K562 (cell line): ENCODE data around the gene WIPF2. TPM values are rescaled to one million over a fixed set of nuclear protein-coding genes. Genes with fewer than 3 reads are reported as not detected.

Experiments
- ATAC-seq: fragments of 200-7000 bp; cut with Tn5 transposase; 3 replicates; pipeline ENCODE4 v1.9.1; 2020; ENCODE audit warnings: moderate library complexity
- BruUV-seq: library from RNA; stranded (reverse); fragments of 400-500 nt; replicated peaks from 2 replicates; lab custom pipeline; 2021; lab: Mats Ljungman, UMichigan
- CTCF ChIA-PET: fragments of 300-600 bp; formaldehyde crosslinking; extraction: SDS; loops from one replicate; lab custom pipeline; 2021; ENCODE audit warnings: low intra/inter-chr PET ratio; lab: Yijun Ruan, JAX
- POLR2A ChIA-PET: fragments of 300-600, 350-650 bp; sonication (Branson Sonifier 250); formaldehyde crosslinking; extraction: SDS; loops from one replicate; lab custom pipeline; 2021; ENCODE audit warnings: antibody characterized with exemption, inconsistent platforms; lab: Yijun Ruan, JAX
- DNase-seq, 4 experiments: peaks; one replicate each; pipeline versions ENCODE4 v3.0.0 to v3.0.0-alpha.2; 2011 to 2018; ENCODE audit warnings: low spot score in 3 of 4, mixed read lengths in 3 of 4; ENCODE audit errors: extremely low read depth in 1 of 4
- FAIRE-seq: peaks from 2 replicates; lab custom pipeline; 2011; peaks lifted over from hg19 to GRCh38; lab: Jason Lieb, UNC
- H2AFZ ChIP-seq: 2 replicates; pipeline ENCODE4 v1.6.0; 2011; ENCODE audit warnings: low read depth, low read length, control low read depth, inconsistent platforms
- H3K27ac ChIP-seq: fragments of 200-600 bp; 3 replicates; pipeline ENCODE4 v1.8.0; 2011; ENCODE audit warnings: low read depth, mild to moderate bottlenecking, control low read depth, inconsistent platforms, low read length, moderate library complexity, mixed read lengths; ENCODE audit errors: extremely low read depth
- H3K27me3 ChIP-seq, 2 experiments: fragments of 300-600 bp in 1 of 2; 2 replicates in 1 of 2; 3 replicates in 1 of 2; pipeline versions ENCODE4 v1.6.0 to v1.8.0; 2011; ENCODE audit warnings: inconsistent platforms in 2 of 2, low read length in 2 of 2, mild to moderate bottlenecking in 1 of 2, mixed read lengths in 1 of 2, moderate library complexity in 1 of 2; ENCODE audit not compliant: control insufficient read depth in 2 of 2, insufficient read depth in 2 of 2
- H3K36me3 ChIP-seq: fragments of 300-600 bp; 3 replicates; pipeline ENCODE4 v1.8.0; 2011; ENCODE audit warnings: mild to moderate bottlenecking, low read length, inconsistent platforms; ENCODE audit not compliant: control insufficient read depth, insufficient read depth
- H3K4me1 ChIP-seq, 2 experiments: fragments of 200-600 bp in 1 of 2; replicated peaks in 1 of 2; 2 replicates in 1 of 2; 3 replicates in 1 of 2; pipeline versions ENCODE4 v1.5.1 to v1.8.0; 2011; ENCODE audit warnings: inconsistent platforms in 2 of 2, low read length in 2 of 2, mild to moderate bottlenecking in 1 of 2, mixed read lengths in 1 of 2, moderate library complexity in 1 of 2; ENCODE audit not compliant: control insufficient read depth in 2 of 2, insufficient read depth in 2 of 2
- H3K4me2 ChIP-seq: 2 replicates; pipeline ENCODE4 v1.6.1; 2011; ENCODE audit warnings: low read length, control low read depth, inconsistent platforms, mixed read lengths; ENCODE audit not compliant: insufficient read depth
- H3K4me3 ChIP-seq: fragments of 200-600 bp; sonication (generic), shearing (Covaris generic); 2 replicates; pipeline ENCODE4 v1.5.1; 2016; ENCODE audit warnings: control low read depth, inconsistent platforms
- H3K79me2 ChIP-seq: fragments of 200-600 bp; 3 replicates; pipeline ENCODE4 v1.8.0; 2011; ENCODE audit warnings: low read length, inconsistent platforms; ENCODE audit not compliant: control insufficient read depth, insufficient read depth
- H3K9ac ChIP-seq, 2 experiments: 2 replicates each; pipeline versions ENCODE4 v1.6.0 to v1.6.1; 2011; ENCODE audit warnings: low read depth in 2 of 2, low read length in 2 of 2, control low read depth in 1 of 2, inconsistent platforms in 1 of 2, mild to moderate bottlenecking in 1 of 2, mixed read lengths in 1 of 2; ENCODE audit not compliant: insufficient read depth in 1 of 2
- H3K9me1 ChIP-seq: one replicate; pipeline ENCODE4 v1.6.0; 2011; ENCODE audit warnings: inconsistent platforms, mild to moderate bottlenecking, low read length, moderate library complexity; ENCODE audit not compliant: control insufficient read depth, insufficient read depth
- H3K9me3 ChIP-seq: replicated peaks from 2 replicates; pipeline ENCODE4 v1.5.1; 2011; ENCODE audit warnings: low read depth, low read length, inconsistent platforms; ENCODE audit not compliant: control insufficient read depth, insufficient read depth
- H4K20me1 ChIP-seq: replicated peaks from 2 replicates; pipeline ENCODE4 v1.6.1; 2011; ENCODE audit warnings: low read length, inconsistent platforms, mixed read lengths; ENCODE audit not compliant: control insufficient read depth, insufficient read depth
- DIDO1 ChIP-seq: fragments of 450-650 bp; IDR thresholded peaks from 2 replicates; pipeline ENCODE4 v1.6.1; 2016; ENCODE audit warnings: low read depth, missing biosample characterization, missing genetic modification characterization
- HDAC2 ChIP-seq: fragments of 450-650 bp; IDR thresholded peaks from 2 replicates; pipeline ENCODE4 v1.6.1; 2016; ENCODE audit warnings: mild to moderate bottlenecking
- HMG20B ChIP-seq: fragments of 250-450 bp; sonication (Bioruptor Pico); IDR thresholded peaks from 2 replicates; pipeline ENCODE4 v1.5.0; 2021; ENCODE audit warnings: mild to moderate bottlenecking
- PCBP2 ChIP-seq: fragments of 200-400 bp; formaldehyde crosslinking; IDR thresholded peaks from 2 replicates; pipeline ENCODE4 v1.6.1; 2018; ENCODE audit warnings: low read length, low read depth, mild to moderate bottlenecking, moderate library complexity; ENCODE audit not compliant: poor library complexity, severe bottlenecking
- SETDB1 ChIP-seq: IDR thresholded peaks from one replicate; pipeline ENCODE4 v1.6.1; 2012; ENCODE audit warnings: low read length, control low read depth, inconsistent platforms
- TAL1 ChIP-seq: fragments of 450-650 bp; IDR thresholded peaks from 2 replicates; pipeline ENCODE4 v1.6.1; 2016; ENCODE audit warnings: mild to moderate bottlenecking
- TEAD1 ChIP-seq, 2 experiments: fragments of 450-650 bp in 1 of 2; sonication (generic) in 1 of 2; formaldehyde crosslinking; IDR thresholded peaks; 2 replicates each; pipeline versions ENCODE4 v1.4.0 to v1.8.0; 2020 to 2022; ENCODE audit warnings: mild to moderate bottlenecking in 2 of 2, missing genetic modification reagents in 1 of 2
- ZNF143 ChIP-seq: sonication (generic); formaldehyde crosslinking; IDR thresholded peaks from 2 replicates; pipeline ENCODE4 v1.9.0; 2022; ENCODE audit warnings: mild to moderate bottlenecking, missing genetic modification reagents
- ZNF324 ChIP-seq: fragments of 250-450 bp; sonication (Bioruptor Pico); IDR thresholded peaks from 2 replicates; pipeline ENCODE4 v1.4.0; 2020; ENCODE audit warnings: mild to moderate bottlenecking
- ZNF696 ChIP-seq: fragments of 250-450 bp; sonication (Bioruptor Pico); conservative IDR thresholded peaks from 2 replicates; pipeline ENCODE4 v1.4.0; 2020; ENCODE audit warnings: mild to moderate bottlenecking, moderate library complexity
- WGBS: fragments of 100-300 bp; shearing (Covaris generic); methylation state at CpG from one replicate; pipeline ENCODE4 v1.1.6; 2016; ENCODE audit warnings: low coverage, mixed read lengths; ENCODE audit not compliant: insufficient coverage; ENCODE audit errors: missing lambda C conversion rate; 5-methylcytosine and 5-hydroxymethylcytosine counted together
- in situ Hi-C: fragments of 300-500 bp; cut with MboI; formaldehyde crosslinking; loops from 4 replicates; pipeline ENCODE4 v1.15.0; 2018; ENCODE audit warnings: inconsistent platforms, mixed read lengths
- intact Hi-C: fragments of 100-400 bp; cut with micrococcal nuclease; formaldehyde crosslinking; loops from 2 replicates; pipeline ENCODE4 v1.14.2; 2022
- polyA plus RNA-seq, 8 experiments: library from polyadenylated mRNA; depleted of rRNA in 4 of 8; stranded (reverse) in 5 of 8; unstranded in 3 of 8; fragments of >200 nt; fragmentation: Nextera tagmentation in 2 of 8; fragmentation: Illumina TruSeq in 1 of 8; extraction: Ambion mirVana in 2 of 8; extraction: Trizol in 1 of 8; gene quantifications; 2 replicates each; pipeline versions ENCODE4 v1.2.1 to v1.2.3, GENCODE V29; 2011 to 2014; ENCODE audit warnings: inconsistent platforms in 1 of 8, missing spikeins in 1 of 8
- total RNA-seq, 7 experiments: library from RNA; depleted of rRNA in 6 of 7; stranded (reverse); fragments of >200 nt in 6 of 7; fragmentation: Illumina TruSeq in 2 of 7; extraction: Trizol in 2 of 7; gene quantifications; 2 replicates each; pipeline versions ENCODE4 v1.2.1 to v1.2.3, GENCODE V29; 2011 to 2021; ENCODE audit warnings: low replicate concordance in 1 of 7
- TF ChIP-seq, protein P1 (sequence below): fragments of 250-450 bp; sonication (Bioruptor Pico); IDR thresholded peaks from 2 replicates; pipeline ENCODE4 v1.9.0; 2021; ENCODE audit warnings: mild to moderate bottlenecking, inconsistent platforms
- TF ChIP-seq, protein P2 (sequence below): sonication (generic); formaldehyde crosslinking; IDR thresholded peaks from 2 replicates; pipeline ENCODE4 v1.8.0; 2023; ENCODE audit warnings: mild to moderate bottlenecking, missing genetic modification reagents
- TF ChIP-seq, protein P3 (sequence below), 3 experiments: fragments of 200-800 bp in 1 of 3; fragments of 250-450 bp in 1 of 3; fragments of 450-650 bp in 1 of 3; sonication (Bioruptor Pico) in 1 of 3; sonication (Bioruptor generic) in 1 of 3; formaldehyde crosslinking in 1 of 3; IDR thresholded peaks; 2 replicates each; pipeline versions ENCODE4 v1.6.1 to v1.8.0; 2016 to 2022; ENCODE audit warnings: mild to moderate bottlenecking in 2 of 3, missing genetic modification characterization in 2 of 3, missing compliant biosample characterization in 1 of 3, moderate library complexity in 1 of 3

Gene WIPF2
- total and polyA plus RNA-seq, 9 of the 15 experiments (the other 6 are each of a cell fraction or from before 2014, with no cell fraction given): 3.6 to 15.0 (median 5.3) TPM

DNA sequence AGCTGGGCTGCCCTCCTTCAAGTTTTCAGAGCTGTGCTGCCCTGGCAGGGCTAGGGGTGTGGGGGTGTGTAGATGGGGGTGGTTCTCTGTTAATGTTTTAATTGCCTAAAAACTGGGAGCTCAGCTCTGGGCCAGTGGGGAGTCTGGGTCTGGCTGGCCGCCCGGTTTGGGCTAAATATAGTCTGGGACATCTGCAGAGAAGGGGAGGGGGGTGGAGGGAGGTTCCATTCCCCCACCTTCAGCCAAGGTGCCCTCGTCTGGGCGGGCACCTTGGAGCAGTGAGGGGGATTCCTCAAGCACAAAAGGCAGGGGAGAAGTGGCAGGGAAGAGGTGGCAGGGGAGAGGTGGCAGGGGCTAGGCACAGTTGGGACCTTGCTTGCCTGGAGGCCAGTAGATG lies 102.9 kb downstream of the WIPF2 start:
- POLR2A ChIA-PET: interaction anchor here (1.2 kb wide), 1 partner anchor 11 kb away, joined by 3 read pairs; no protein-coding TSS in a partner anchor
- TF ChIP-seq, protein P1, sequence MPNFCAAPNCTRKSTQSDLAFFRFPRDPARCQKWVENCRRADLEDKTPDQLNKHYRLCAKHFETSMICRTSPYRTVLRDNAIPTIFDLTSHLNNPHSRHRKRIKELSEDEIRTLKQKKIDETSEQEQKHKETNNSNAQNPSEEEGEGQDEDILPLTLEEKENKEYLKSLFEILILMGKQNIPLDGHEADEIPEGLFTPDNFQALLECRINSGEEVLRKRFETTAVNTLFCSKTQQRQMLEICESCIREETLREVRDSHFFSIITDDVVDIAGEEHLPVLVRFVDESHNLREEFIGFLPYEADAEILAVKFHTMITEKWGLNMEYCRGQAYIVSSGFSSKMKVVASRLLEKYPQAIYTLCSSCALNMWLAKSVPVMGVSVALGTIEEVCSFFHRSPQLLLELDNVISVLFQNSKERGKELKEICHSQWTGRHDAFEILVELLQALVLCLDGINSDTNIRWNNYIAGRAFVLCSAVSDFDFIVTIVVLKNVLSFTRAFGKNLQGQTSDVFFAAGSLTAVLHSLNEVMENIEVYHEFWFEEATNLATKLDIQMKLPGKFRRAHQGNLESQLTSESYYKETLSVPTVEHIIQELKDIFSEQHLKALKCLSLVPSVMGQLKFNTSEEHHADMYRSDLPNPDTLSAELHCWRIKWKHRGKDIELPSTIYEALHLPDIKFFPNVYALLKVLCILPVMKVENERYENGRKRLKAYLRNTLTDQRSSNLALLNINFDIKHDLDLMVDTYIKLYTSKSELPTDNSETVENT (CRISPR knock-in tag): no peak
- TF ChIP-seq PCBP2 (no peak), TAL1 (no peak), TEAD1 (CRISPR knock-in tag; IDR thresholded peaks at IDR 0.05) (0 out of 4 replicates have a peak, but pooled peaks of 1 of the 2 experiments have one; percentile 25), HMG20B (no peak), DIDO1 (tag) (no peak), HDAC2 (no peak), SETDB1 (no peak), ZNF696 (CRISPR knock-in tag) (no peak), ZNF143 (CRISPR knock-in tag) (0 out of 2 replicates have a peak, but pooled peaks have one; percentile 36), ZNF324 (CRISPR knock-in tag) (no peak)
- TF ChIP-seq, protein P2, sequence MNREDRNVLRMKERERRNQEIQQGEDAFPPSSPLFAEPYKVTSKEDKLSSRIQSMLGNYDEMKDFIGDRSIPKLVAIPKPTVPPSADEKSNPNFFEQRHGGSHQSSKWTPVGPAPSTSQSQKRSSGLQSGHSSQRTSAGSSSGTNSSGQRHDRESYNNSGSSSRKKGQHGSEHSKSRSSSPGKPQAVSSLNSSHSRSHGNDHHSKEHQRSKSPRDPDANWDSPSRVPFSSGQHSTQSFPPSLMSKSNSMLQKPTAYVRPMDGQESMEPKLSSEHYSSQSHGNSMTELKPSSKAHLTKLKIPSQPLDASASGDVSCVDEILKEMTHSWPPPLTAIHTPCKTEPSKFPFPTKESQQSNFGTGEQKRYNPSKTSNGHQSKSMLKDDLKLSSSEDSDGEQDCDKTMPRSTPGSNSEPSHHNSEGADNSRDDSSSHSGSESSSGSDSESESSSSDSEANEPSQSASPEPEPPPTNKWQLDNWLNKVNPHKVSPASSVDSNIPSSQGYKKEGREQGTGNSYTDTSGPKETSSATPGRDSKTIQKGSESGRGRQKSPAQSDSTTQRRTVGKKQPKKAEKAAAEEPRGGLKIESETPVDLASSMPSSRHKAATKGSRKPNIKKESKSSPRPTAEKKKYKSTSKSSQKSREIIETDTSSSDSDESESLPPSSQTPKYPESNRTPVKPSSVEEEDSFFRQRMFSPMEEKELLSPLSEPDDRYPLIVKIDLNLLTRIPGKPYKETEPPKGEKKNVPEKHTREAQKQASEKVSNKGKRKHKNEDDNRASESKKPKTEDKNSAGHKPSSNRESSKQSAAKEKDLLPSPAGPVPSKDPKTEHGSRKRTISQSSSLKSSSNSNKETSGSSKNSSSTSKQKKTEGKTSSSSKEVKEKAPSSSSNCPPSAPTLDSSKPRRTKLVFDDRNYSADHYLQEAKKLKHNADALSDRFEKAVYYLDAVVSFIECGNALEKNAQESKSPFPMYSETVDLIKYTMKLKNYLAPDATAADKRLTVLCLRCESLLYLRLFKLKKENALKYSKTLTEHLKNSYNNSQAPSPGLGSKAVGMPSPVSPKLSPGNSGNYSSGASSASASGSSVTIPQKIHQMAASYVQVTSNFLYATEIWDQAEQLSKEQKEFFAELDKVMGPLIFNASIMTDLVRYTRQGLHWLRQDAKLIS (CRISPR knock-in tag): no peak
- TF ChIP-seq, protein P3, sequence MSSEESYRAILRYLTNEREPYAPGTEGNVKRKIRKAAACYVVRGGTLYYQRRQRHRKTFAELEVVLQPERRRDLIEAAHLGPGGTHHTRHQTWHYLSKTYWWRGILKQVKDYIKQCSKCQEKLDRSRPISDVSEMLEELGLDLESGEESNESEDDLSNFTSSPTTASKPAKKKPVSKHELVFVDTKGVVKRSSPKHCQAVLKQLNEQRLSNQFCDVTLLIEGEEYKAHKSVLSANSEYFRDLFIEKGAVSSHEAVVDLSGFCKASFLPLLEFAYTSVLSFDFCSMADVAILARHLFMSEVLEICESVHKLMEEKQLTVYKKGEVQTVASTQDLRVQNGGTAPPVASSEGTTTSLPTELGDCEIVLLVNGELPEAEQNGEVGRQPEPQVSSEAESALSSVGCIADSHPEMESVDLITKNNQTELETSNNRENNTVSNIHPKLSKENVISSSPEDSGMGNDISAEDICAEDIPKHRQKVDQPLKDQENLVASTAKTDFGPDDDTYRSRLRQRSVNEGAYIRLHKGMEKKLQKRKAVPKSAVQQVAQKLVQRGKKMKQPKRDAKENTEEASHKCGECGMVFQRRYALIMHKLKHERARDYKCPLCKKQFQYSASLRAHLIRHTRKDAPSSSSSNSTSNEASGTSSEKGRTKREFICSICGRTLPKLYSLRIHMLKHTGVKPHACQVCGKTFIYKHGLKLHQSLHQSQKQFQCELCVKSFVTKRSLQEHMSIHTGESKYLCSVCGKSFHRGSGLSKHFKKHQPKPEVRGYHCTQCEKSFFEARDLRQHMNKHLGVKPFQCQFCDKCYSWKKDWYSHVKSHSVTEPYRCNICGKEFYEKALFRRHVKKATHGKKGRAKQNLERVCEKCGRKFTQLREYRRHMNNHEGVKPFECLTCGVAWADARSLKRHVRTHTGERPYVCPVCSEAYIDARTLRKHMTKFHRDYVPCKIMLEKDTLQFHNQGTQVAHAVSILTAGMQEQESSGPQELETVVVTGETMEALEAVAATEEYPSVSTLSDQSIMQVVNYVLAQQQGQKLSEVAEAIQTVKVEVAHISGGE (CRISPR knock-in tag; IDR thresholded peaks at IDR 0.05): no peak

More for the DNA sequence above, 102.9 kb downstream of the WIPF2 start:
- ATAC-seq (no peak), DNase-seq (peak in 1 of 4 experiments; percentile 42), FAIRE-seq (peak; percentile 15)
- CTCF ChIA-PET: no interaction called here
- Histone ChIP-seq H3K27ac (peak overlapping the region; percentile 87), H3K4me2 (peak overlapping the region; percentile 89), H3K36me3 (no peaks in the 10 kb centered on the region), H3K9ac (peak overlapping the region; percentile 65 to 94), H2AFZ (peak overlapping the region; percentile 92; the same call in 1 of the 2 replicates), H3K4me1 (peaks cover 47 to 74% of the 10 kb centered on the region in 2 experiments), H3K27me3 (no peaks in the 10 kb centered on the region), H4K20me1 (peaks cover 3% of the 10 kb centered on the region; the same call in 1 of the 2 replicates), H3K9me3 (no peaks in the 10 kb centered on the region), H3K4me3 (peak overlapping the region; percentile 34), H3K79me2 (peaks cover 84% of the 10 kb centered on the region), H3K9me1 (peaks cover 6% of the 10 kb centered on the region)
- 10% methylated on average over 4 of the region's 4 CpGs for WGBS
- in situ Hi-C loops: no loop called here
- intact Hi-C loops: no loop called here
- no TSS peak for BruUV-seq
